ENCODE measurements around the gene RHBDL2. TPM values are rescaled to one million over a fixed set of nuclear protein-coding genes. Genes with fewer than 3 reads are reported as not detected.

RHBDL2 gene
- total RNA-seq, 1 donor from 2014 or later: not detected

- no peak for DNase-seq
- no peaks in the 10 kb centered on the region for H3K9me3 Mint-ChIP-seq
- no peaks in the 10 kb centered on the region for H3K27me3 Mint-ChIP-seq
- CTCF ChIA-PET: no interaction called here
- POLR2A ChIA-PET: no interaction called here
- peaks cover 24% of the 10 kb centered on the region for H3K4me1 Mint-ChIP-seq
- TF ChIP-seq, protein P1, sequence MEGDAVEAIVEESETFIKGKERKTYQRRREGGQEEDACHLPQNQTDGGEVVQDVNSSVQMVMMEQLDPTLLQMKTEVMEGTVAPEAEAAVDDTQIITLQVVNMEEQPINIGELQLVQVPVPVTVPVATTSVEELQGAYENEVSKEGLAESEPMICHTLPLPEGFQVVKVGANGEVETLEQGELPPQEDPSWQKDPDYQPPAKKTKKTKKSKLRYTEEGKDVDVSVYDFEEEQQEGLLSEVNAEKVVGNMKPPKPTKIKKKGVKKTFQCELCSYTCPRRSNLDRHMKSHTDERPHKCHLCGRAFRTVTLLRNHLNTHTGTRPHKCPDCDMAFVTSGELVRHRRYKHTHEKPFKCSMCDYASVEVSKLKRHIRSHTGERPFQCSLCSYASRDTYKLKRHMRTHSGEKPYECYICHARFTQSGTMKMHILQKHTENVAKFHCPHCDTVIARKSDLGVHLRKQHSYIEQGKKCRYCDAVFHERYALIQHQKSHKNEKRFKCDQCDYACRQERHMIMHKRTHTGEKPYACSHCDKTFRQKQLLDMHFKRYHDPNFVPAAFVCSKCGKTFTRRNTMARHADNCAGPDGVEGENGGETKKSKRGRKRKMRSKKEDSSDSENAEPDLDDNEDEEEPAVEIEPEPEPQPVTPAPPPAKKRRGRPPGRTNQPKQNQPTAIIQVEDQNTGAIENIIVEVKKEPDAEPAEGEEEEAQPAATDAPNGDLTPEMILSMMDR (IDR thresholded peaks at IDR 0.05): no peak
- no peak overlapping the region for H3K27ac Mint-ChIP-seq
- peaks cover 46% of the 10 kb centered on the region for H3K36me3 Mint-ChIP-seq (ENCODE audit: low read depth)
- no peak overlapping the region for H3K4me3 Mint-ChIP-seq
- no peak for ATAC-seq (ENCODE audit: low read depth)
- intact Hi-C loops (cut with micrococcal nuclease): no loop called here
Measured at GRCh38 chr1:38865112-38865715, 76.4 kb downstream of the RHBDL2 start.

DNA sequence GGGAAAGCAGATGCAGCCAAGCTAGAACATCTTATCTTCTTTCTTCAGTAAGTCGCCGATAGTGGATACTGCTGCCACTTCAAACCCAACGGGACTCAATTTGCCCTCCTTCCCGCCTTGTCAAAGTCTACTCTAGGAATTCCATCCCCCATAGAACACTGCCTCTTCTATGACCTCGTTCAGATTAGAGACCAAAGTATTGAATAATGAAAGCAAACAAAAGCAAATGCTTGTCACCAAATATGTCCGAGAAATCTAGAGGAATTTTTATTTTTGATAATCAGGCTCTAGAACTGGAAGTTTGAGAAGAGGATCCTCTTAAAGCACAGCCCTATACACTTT lies 81.2 kb downstream of the RHBDL2 start:
- intact Hi-C loops (cut with micrococcal nuclease): no loop called here
- DNase-seq (no peak), ATAC-seq (ENCODE audit: low read depth) (no peak)
- peak overlapping the region; percentile 95 for H3K4me3 Mint-ChIP-seq
- TF ChIP-seq, protein P1 (IDR thresholded peaks at IDR 0.05): no peak
- POLR2A ChIA-PET: interaction anchor here (0.8 kb wide), 1 partner anchor 13 kb away, joined by 4 read pairs; the partner anchor contains the start of gene MYCBP
- H3K27me3 Mint-ChIP-seq: no peaks in the 10 kb centered on the region
- peaks cover 47% of the 10 kb centered on the region for H3K4me1 Mint-ChIP-seq
- H3K36me3 Mint-ChIP-seq (ENCODE audit: low read depth): peaks cover 57% of the 10 kb centered on the region
- no peaks in the 10 kb centered on the region for H3K9me3 Mint-ChIP-seq
- H3K27ac Mint-ChIP-seq: peak overlapping the region; percentile 83
- CTCF ChIA-PET: no interaction called here

DNA sequence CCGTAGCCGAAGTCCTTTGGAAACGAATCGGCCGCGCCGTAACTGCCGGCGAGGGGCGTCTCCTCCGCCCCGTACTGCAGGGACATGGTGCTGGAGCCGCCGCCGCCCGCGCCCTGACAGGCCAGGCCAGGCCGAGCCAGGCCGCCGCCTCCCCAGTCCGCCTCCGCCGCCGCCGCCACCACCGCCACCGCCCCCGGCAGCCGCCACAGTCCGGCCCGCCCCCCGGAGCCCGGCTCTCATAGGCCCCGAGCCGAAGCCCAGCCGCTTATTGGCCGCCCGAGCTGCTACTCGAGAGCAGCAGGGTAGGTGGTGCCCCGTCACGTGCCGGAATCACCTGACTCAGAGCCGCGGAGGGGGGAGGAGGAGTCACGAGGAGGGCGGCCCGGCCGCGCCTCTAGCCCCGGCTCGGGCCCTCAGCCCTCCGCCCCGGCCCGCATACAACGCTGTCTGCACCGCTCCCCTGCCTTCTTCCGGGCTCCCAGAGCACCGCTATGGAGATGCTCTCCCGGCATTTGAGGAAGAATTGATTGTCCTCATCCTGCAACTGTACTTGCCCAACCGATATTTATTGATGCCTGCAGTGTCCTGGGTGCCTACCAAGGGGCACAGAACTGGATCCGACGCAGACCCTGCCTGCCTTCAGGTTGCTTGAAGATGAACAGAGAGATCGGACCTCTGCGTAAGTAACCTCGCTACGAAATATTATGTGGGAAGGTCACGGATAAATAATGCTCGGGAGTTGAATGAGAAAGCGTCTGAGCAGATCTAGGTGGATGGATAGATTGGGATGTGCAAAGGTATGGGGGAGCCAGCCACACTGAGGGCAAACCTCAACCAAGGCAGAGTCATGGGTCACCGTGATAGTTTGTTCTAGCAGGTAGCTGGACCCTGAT lies 81.8 kb downstream of the RHBDL2 start, which contains the start of gene RRAGC:
TSS of gene RRAGC (minus strand) at position 212 of the 893 bp plus-strand sequence. CDS start at position 86, 126 bp downstream.
- CTCF ChIA-PET: no interaction called here
- DNase-seq (peak; percentile 96), ATAC-seq (ENCODE audit: low read depth) (peak; percentile 91)
- H3K36me3 Mint-ChIP-seq (ENCODE audit: low read depth): peaks cover 59% of the 10 kb centered on the region
- H3K9me3 Mint-ChIP-seq: no peaks in the 10 kb centered on the region
- H3K4me3 Mint-ChIP-seq: peak within 1 kb of the TSS; percentile 95
- POLR2A ChIA-PET: interaction anchor here (0.5 to 1.7 kb wide), 6 partner anchors 12 to 1052 kb away, joined by 3 to 11 read pairs (median 6); partner anchors contain the start of genes MYCBP and YRDC
- intact Hi-C loops (cut with micrococcal nuclease): loop anchor here (1.0 to 10.0 kb wide), 9 partner anchors 13 to 1383 kb away; partner anchors contain the start of genes AKIRIN1, CDCA8, INPP5B and MYCBP
- peak within 1 kb of the TSS; percentile 93 for H3K27ac Mint-ChIP-seq
- peaks cover 53% of the 10 kb centered on the region for H3K4me1 Mint-ChIP-seq
- no peaks in the 10 kb centered on the region for H3K27me3 Mint-ChIP-seq
- TF ChIP-seq, protein P1 (IDR thresholded peaks at IDR 0.05): no peak

GRCh38 chr1:38858833-38859560 lies 82.6 kb downstream of the RHBDL2 start:
- Mint-ChIP-seq H3K27ac (peak overlapping the region; percentile 93), H3K27me3 (no peaks in the 10 kb centered on the region), H3K4me1 (peaks cover 53% of the 10 kb centered on the region), H3K9me3 (no peaks in the 10 kb centered on the region), H3K36me3 (ENCODE audit: low read depth) (peaks cover 59% of the 10 kb centered on the region), H3K4me3 (peak overlapping the region; percentile 95)
- ATAC-seq (ENCODE audit: low read depth) (peak; percentile 54), DNase-seq (peak; percentile 82)
- intact Hi-C loops (cut with micrococcal nuclease): loop anchor here (1.0 to 10.0 kb wide), 9 partner anchors 14 to 1382 kb away; partner anchors contain the start of genes AKIRIN1, CDCA8, INPP5B and MYCBP
- TF ChIP-seq, protein P1 (IDR thresholded peaks at IDR 0.05): no peak
- POLR2A ChIA-PET: interaction anchor here (0.5 to 1.7 kb wide), 6 partner anchors 11 to 1051 kb away, joined by 3 to 11 read pairs (median 6); partner anchors contain the start of genes MYCBP and YRDC
- CTCF ChIA-PET: no interaction called here

Data from activated B cell treated with CpG ODN at 0.5 μM for 24 hours (primary cell).